ENCODE results near the gene MIGA2.

- TF ChIP-seq CTCF (IDR thresholded peaks at IDR 0.05) (no peak), ZFX (IDR thresholded peaks at IDR 0.05; ENCODE audit: borderline replicate concordance) (no peak)
Observed at GRCh38 chr9:129022037-129022436, 14.4 kb upstream of the MIGA2 start.

Data from 22Rv1 (cell line).